HepG2 (cell line): ENCODE results near the gene ZNF444. TPM values are rescaled to one million over a fixed set of nuclear protein-coding genes. Genes with fewer than 3 reads are reported as not detected.

ENCODE experiments used
- BRF2 ChIP-seq: sonication (generic); formaldehyde crosslinking; IDR thresholded peaks from 2 replicates; pipeline ENCODE4 v1.8.1; 2022; ENCODE audit warnings: mild to moderate bottlenecking, missing genetic modification reagents
- GZF1 ChIP-seq: sonication (generic); formaldehyde crosslinking; IDR thresholded peaks from 2 replicates; pipeline ENCODE4 v1.5.1; 2020; ENCODE audit warnings: mild to moderate bottlenecking, missing genetic modification reagents
- HOMEZ ChIP-seq: IDR thresholded peaks from 2 replicates; pipeline ENCODE4 v1.6.1; 2016; ENCODE audit warnings: low read depth
- IRF2 ChIP-seq: IDR thresholded peaks from 2 replicates; pipeline ENCODE4 v1.6.1; 2018; ENCODE audit warnings: missing genetic modification reagents, missing compliant biosample characterization
- IRX3 ChIP-seq: sonication (generic); formaldehyde crosslinking; IDR thresholded peaks from 2 replicates; pipeline ENCODE4 v1.8.1; 2023; ENCODE audit warnings: mild to moderate bottlenecking, low read depth, missing genetic modification reagents, borderline replicate concordance
- MIER2 ChIP-seq: IDR thresholded peaks from 2 replicates; pipeline ENCODE4 v1.6.1; 2016; ENCODE audit warnings: missing biosample characterization, missing genetic modification reagents
- ONECUT2 ChIP-seq: sonication (generic); formaldehyde crosslinking; IDR thresholded peaks from 2 replicates; pipeline ENCODE4 v1.4.0; 2020; ENCODE audit warnings: missing genetic modification reagents
- PRDM10 ChIP-seq: sonication (generic); formaldehyde crosslinking; IDR thresholded peaks from 2 replicates; pipeline ENCODE4 v1.4.0; 2020; ENCODE audit warnings: low read depth, missing genetic modification reagents
- RFXANK ChIP-seq: IDR thresholded peaks from 2 replicates; pipeline ENCODE4 v1.6.1; 2016
- SNAPC5 ChIP-seq: sonication (generic); formaldehyde crosslinking; IDR thresholded peaks from 2 replicates; pipeline ENCODE4 v1.8.1; 2023; ENCODE audit warnings: mild to moderate bottlenecking, missing genetic modification reagents, borderline replicate concordance
- YEATS4 ChIP-seq: sonication (generic); formaldehyde crosslinking; IDR thresholded peaks from 2 replicates; pipeline ENCODE4 v1.4.0; 2020; ENCODE audit warnings: missing genetic modification reagents, borderline replicate concordance
- ZFP37 ChIP-seq: sonication (generic); formaldehyde crosslinking; IDR thresholded peaks from 2 replicates; pipeline ENCODE4 v1.4.0; 2020; ENCODE audit warnings: missing genetic modification reagents, borderline replicate concordance
- ZNF432 ChIP-seq: sonication (generic); formaldehyde crosslinking; IDR thresholded peaks from 2 replicates; pipeline ENCODE4 v1.5.0; 2020; ENCODE audit warnings: missing genetic modification reagents, mild to moderate bottlenecking, borderline replicate concordance
- ZNF441 ChIP-seq: sonication (generic); formaldehyde crosslinking; IDR thresholded peaks from 2 replicates; pipeline ENCODE4 v1.7.0; 2021; ENCODE audit warnings: missing genetic modification reagents, borderline replicate concordance
- ZNF460 ChIP-seq: sonication (generic); formaldehyde crosslinking; IDR thresholded peaks from 2 replicates; pipeline ENCODE4 v1.5.1; 2020; ENCODE audit warnings: missing genetic modification reagents, mild to moderate bottlenecking, borderline replicate concordance
- ZNF501 ChIP-seq: sonication (generic); formaldehyde crosslinking; IDR thresholded peaks from 2 replicates; pipeline ENCODE4 v1.5.1; 2020; ENCODE audit warnings: mild to moderate bottlenecking, moderate library complexity, missing genetic modification reagents
- ZNF512 ChIP-seq: sonication (generic); formaldehyde crosslinking; IDR thresholded peaks from 2 replicates; pipeline ENCODE4 v1.4.0; 2020; ENCODE audit warnings: mild to moderate bottlenecking, missing genetic modification reagents
- ZSCAN12 ChIP-seq: sonication (generic); formaldehyde crosslinking; IDR thresholded peaks from 2 replicates; pipeline ENCODE4 v1.9.0; 2021; ENCODE audit warnings: mild to moderate bottlenecking, missing genetic modification reagents
- polyA plus RNA-seq, 8 experiments: library from polyadenylated mRNA; depleted of rRNA in 3 of 8; stranded (reverse) in 7 of 8; unstranded in 1 of 8; fragments of >200 nt; fragmentation: Illumina TruSeq in 4 of 8; extraction: Trizol in 4 of 8; gene quantifications; 2 replicates each; pipeline versions ENCODE4 v1.2.1 to v1.2.3, GENCODE V29; 2011 to 2016; ENCODE audit warnings: low read depth in 4 of 8, missing spikeins in 1 of 8, mixed read lengths in 1 of 8; ENCODE audit not compliant: insufficient read depth in 1 of 8
- total RNA-seq, 5 experiments: library from RNA; depleted of rRNA; stranded (reverse); fragments of >200 nt; fragmentation: Illumina TruSeq; extraction: Trizol; gene quantifications; 2 replicates each; pipeline ENCODE4 v1.2.3, GENCODE V29; 2016; ENCODE audit warnings: low read depth in 1 of 5

ZNF444 gene
- total and polyA plus RNA-seq, 2 of the 13 experiments (the other 11 are each of a cell fraction or from before 2014, with no cell fraction given) = 27.4 to 30.3 TPM

- TF ChIP-seq ZSCAN12 (CRISPR knock-in tag) (no peak), IRX3 (CRISPR knock-in tag) (0 out of 2 replicates have a peak, but pooled peaks have one; percentile 59), ZFP37 (no peak), ZNF512 (no peak), GZF1 (CRISPR knock-in tag) (no peak), SNAPC5 (CRISPR knock-in tag) (no peak), RFXANK (CRISPR knock-in tag) (no peak), ZNF501 (CRISPR knock-in tag) (peak; percentile 71; the same call in 1 of the 2 replicates), ZNF460 (no peak), PRDM10 (CRISPR knock-in tag) (no peak), YEATS4 (no peak), IRF2 (no peak), BRF2 (no peak), MIER2 (CRISPR knock-in tag) (no peak), ZNF432 (CRISPR knock-in tag) (no peak), ZNF441 (CRISPR knock-in tag) (no peak), ONECUT2 (CRISPR knock-in tag) (no peak), HOMEZ (CRISPR knock-in tag) (no peak)
These were observed 1.9 kb downstream of the ZNF444 start (continued) for GRCh38 chr19:56142897-56143434.
